HG03558 (cell line): ENCODE results near the gene NBEAL2.

Source experiments
- ATAC-seq: cut with Tn5 transposase; IDR thresholded peaks from one replicate; pipeline ENCODE4 v1.9.1; 2021; ENCODE audit warnings: moderate number of reproducible peaks; ENCODE audit not compliant: unreplicated experiment; ENCODE audit errors: extremely low read depth

NBEAL2 gene

GRCh38 chr3:46984591-46985459, 5.4 kb downstream of the NBEAL2 start:
- ATAC-seq = no peak

- no peak for ATAC-seq
These were observed 6.1 kb downstream of the NBEAL2 start for GRCh38 chr3:46985588-46985987.

GRCh38 chr3:46986055-46986730, 6.7 kb downstream of the NBEAL2 start:
- no peak for ATAC-seq

- ATAC-seq = no peak
These were observed 7.4 kb downstream of the NBEAL2 start for GRCh38 chr3:46986782-46987310.

- ATAC-seq = no peak
These were observed 7.9 kb downstream of the NBEAL2 start for GRCh38 chr3:46987319-46987742.

- ATAC-seq = no peak
These were observed 8.4 kb downstream of the NBEAL2 start for GRCh38 chr3:46987743-46988401.

GRCh38 chr3:46988616-46989015, 9.2 kb downstream of the NBEAL2 start:
- no peak for ATAC-seq

- no peak for ATAC-seq
These were observed 9.8 kb downstream of the NBEAL2 start for GRCh38 chr3:46989146-46989810.

GRCh38 chr3:46990573-46991374, 11.3 kb downstream of the NBEAL2 start:
- no peak for ATAC-seq

- ATAC-seq = no peak
These were observed 12.1 kb downstream of the NBEAL2 start for GRCh38 chr3:46991406-46992165.

- ATAC-seq = no peak
These were observed 12.8 kb downstream of the NBEAL2 start for GRCh38 chr3:46992231-46992630.

- ATAC-seq = no peak
These were observed 13.8 kb downstream of the NBEAL2 start for GRCh38 chr3:46993292-46993691.

GRCh38 chr3:46993986-46994385, 14.5 kb downstream of the NBEAL2 start:
- no peak for ATAC-seq

GRCh38 chr3:46994801-46995731, 15.6 kb downstream of the NBEAL2 start:
- ATAC-seq = no peak

GRCh38 chr3:46995901-46996562, 16.6 kb downstream of the NBEAL2 start:
- ATAC-seq = no peak

GRCh38 chr3:46996689-46997452, 17.4 kb downstream of the NBEAL2 start:
- ATAC-seq = no peak
